ENCODE results near the gene PCDHA3.
"Not testable (repeated sequence)": the region's sequence is repeated elsewhere in the genome, so short reads cannot be mapped to it uniquely, and the experiment has no call there.

The PCDHA3 gene
- total RNA-seq = 0 reads per million in 4 donors

DNA sequence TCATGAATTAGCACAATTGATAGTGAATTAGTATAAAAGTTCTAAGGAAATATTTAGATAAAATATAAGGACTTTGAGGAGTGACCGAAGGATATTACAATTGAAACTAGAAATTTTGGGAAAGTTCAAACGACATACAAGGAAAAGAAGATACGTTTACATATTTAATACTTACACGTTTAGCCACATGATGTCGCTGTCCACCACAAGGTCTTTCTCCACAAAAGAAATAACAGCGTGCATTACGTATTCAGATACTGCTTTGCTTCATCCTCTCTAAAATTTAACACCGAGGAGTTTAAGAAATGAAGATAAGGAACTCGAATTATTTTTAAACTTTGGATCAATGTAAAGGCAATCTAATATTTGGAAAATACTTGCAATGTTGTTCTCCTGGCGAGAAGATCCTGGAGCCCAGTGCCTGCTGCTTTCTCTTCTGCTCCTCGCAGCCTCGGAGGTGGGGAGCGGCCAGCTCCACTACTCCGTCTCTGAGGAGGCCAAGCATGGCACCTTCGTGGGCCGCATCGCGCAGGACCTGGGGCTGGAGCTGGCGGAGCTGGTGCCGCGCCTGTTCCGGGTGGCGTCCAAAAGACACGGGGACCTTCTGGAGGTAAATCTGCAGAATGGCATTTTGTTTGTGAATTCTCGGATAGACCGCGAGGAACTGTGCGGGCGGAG lies at the start of gene PCDHA3:
TSS of gene PCDHA3 (plus strand) at position 242 of the 678 bp plus-strand sequence.
- DNase-seq = no peak

DNA sequence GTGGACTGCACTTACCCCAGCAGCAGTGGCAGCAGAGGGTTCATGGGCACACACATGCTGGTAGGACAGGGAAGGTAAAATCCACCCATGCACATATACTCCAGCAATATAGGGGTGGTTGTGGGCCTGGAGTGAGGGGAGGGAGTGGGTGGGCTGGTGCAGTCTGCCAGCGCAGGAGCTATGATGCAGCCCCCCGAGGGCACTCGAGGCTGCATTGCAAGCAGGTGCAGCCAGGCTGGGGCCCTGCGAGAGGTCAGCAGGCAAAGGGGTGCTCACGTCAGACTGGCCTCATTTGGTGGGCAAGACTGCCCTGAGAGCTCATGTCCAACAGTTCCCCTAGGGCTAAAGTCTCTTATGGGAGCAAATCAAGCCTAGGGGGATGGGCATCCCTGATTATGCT lies 47.3 kb upstream of the PCDHA3 start:
- DNase-seq = no peak

DNA sequence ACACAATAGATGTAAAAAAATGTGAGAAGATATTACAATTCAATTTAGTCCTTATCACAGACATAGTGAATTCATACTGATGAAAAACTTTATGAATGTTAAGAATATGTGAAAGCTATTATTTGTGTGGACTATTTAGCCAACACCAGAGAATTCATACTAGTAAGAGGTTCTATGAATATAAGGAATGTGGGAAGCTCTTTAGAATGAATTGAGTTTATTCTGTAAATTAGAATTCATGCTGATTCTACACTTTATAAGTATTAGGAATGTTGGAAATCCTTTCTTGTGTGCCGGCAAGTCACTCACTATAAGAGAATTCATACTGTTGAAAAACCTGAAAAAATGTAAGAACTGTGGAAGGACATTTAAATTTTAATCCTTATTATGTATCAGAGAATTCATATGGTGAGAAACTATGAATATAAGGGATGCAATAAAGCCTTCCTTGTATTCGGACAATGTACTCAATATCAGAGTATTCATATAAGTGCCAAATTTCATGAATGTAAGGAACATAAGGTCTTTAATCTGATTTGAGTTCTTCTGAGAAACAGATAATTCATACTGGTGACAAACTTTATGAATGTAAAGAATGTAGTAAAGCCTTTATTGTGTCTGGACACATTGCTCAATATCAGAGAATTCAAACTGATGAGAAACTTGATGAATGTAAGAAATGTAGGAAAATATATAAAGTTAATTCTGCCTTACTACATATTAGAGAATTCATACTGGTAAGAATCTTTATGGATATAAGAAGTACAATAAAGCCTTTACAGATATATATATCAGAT lies 36.5 kb upstream of the PCDHA3 start:
- no peak for DNase-seq

DNA sequence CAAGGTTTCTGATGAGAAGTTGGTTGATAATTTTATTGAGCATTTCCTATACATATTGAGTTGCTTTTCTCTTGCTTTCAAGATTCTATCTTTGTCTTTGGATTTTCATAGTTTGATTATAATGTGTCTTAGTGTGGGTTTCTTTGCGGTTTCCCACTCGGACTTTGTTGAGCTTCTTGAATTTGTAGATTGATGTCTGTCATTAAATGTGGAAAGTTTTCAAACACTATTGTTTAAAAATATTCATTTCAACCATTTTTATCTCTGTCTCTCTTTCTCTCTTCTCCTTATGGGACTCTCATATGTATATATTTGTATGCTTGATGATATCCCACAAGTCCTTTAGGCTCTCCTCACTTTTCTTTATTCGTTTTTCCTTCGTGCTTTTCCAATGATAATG lies 33.4 kb upstream of the PCDHA3 start:
- no peak for DNase-seq

DNA sequence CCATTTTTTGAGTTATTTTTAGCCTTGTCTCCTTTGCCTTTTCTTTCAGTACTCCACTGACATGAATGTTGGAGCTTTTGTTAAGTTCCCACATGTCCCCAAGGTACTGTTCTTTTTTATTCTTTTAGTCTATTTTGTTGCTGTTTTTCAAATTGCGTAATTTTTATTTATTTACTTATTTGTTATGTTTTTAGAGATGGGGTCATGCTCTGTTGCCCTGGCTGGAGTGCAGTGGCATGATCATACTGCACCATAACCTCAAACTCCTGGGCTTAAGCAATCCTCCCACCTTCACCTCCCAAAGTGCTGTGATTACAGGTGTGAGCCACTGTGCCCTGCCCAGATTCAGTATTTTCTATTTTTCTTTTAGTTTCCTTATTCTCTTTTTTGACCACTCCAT lies 20.3 kb upstream of the PCDHA3 start:
- DNase-seq = no peak

DNA sequence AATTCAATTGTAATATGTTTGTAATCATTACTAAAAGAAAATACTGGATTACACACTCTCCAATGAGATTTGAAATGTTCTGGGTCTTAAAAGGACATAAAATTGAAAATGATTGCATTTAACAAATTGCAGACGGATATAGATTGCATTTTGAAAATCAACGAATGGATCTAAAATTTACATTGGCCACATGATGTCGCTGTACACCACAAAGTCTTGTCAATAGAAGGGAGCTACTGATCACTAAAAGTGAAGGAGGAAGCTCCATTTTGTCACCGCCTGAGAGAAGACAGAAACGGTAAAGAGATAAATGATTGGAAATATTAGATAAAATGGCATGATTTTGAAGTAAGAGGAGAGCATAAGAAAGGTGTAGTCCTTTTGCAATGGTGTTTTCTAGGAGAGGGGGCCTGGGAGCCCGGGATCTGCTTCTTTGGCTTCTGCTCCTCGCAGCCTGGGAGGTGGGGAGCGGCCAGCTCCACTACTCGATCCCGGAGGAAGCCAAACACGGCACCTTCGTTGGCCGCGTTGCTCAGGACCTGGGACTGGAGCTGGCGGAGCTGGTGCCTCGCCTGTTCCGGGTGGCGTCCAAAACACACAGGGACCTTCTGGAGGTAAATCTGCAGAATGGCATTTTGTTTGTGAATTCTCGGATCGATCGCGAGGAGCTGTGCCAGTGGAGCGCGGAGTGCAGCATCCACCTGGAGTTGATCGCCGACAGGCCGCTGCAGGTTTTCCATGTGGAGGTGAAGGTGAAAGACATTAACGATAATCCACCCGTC lies 14.8 kb upstream of the PCDHA3 start, which contains the start of gene PCDHA1:
TSS of gene PCDHA1 (plus strand) at position 236 of the 782 bp plus-strand sequence.
- DNase-seq = no peak

DNA sequence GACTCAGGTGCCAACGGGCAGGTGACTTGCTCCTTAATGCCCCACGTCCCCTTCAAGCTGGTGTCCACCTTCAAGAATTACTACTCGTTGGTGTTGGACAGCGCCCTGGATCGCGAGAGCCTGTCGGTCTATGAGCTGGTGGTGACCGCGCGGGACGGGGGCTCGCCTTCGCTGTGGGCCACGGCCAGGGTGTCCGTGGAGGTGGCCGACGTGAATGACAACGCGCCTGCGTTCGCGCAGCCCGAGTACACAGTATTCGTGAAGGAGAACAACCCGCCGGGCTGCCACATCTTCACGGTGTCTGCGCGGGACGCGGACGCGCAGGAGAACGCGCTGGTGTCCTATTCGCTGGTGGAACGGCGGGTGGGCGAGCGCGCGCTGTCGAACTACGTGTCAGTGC lies 13.4 kb upstream of the PCDHA3 start:
- DNase-seq = not testable (repeated sequence)

DNA sequence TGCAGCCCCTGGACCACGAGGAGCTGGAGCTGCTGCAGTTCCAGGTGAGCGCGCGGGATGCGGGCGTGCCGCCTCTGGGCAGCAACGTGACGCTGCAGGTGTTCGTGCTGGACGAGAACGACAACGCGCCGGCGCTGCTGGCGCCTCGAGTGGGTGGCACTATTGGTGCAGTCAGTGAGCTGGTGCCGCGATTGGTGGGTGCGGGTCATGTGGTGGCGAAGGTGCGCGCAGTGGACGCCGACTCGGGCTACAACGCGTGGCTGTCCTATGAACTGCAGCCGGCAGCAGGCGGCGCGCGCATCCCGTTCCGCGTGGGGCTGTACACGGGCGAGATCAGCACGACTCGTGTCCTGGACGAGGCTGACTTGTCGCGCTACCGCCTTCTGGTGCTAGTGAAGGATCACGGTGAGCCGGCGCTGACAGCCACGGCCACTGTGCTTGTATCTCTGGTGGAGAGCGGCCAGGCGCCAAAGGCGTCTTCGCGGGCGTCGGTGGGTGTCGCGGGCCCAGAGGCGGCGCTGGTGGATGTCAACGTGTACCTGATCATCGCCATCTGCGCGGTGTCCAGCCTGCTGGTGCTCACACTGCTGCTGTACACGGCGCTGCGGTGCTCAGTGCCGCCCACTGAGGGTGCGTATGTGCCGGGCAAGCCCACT lies 12.9 kb upstream of the PCDHA3 start:
- DNase-seq = not testable (repeated sequence)

DNA sequence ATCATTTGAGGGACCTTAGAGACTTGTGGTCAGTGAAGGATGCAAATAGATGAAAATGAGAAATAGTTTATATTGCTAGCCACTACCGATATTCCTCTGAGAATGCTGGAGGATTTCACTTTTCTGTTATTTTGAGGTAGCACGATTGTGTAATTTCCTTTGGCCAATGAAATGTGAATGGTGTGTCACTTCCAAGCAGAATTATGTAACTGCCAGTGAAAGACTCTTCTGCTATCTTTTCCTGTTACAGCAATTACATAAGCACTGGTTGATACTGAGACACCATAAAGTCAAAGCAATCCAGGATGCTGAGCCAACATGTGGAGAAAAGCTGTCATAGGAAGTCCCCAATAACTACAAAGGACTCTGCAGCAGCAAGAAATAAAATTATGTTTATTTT lies 9.8 kb upstream of the PCDHA3 start:
- no peak for DNase-seq

DNA sequence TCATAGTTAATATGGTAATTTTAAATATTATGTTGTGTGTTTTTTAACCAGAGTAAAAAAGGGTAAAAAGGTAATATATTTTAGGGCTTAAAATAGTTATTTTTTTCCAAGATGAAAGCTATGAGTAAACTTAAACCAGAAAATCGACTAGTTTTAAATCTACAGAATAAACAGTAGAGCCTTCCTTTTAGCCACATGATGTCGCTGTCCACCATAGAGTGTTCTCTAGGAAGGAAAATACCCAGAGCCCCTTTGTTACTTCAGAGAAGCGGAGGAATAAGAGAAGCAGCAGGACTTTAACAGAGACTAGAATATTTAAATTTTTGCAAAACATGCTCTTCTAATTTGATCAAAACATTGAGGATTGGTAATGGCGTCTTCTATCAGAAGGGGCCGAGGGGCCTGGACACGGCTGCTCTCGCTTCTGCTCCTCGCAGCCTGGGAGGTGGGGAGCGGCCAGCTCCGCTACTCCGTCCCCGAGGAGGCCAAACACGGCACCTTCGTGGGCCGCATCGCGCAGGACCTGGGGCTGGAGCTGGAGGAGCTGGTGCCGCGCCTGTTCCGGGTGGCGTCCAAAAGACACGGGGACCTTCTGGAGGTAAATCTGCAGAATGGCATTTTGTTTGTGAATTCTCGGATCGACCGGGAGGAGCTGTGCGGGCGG lies 6.1 kb upstream of the PCDHA3 start, which contains the start of gene PCDHA2:
TSS of gene PCDHA2 (plus strand) at position 258 of the 664 bp plus-strand sequence.
- DNase-seq = no peak

DNA sequence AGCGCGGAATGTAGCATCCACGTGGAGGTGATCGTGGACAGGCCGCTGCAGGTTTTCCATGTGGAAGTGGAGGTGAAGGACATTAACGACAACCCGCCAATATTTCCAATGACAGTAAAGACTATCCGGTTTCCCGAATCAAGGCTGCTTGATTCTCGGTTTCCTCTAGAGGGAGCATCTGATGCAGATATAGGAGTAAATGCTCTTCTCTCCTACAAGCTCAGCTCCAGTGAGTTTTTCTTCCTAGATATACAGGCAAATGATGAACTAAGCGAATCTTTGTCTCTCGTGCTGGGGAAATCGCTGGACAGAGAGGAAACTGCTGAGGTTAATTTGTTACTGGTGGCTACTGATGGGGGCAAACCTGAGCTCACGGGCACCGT lies 5.6 kb upstream of the PCDHA3 start:
- no peak for DNase-seq

DNA sequence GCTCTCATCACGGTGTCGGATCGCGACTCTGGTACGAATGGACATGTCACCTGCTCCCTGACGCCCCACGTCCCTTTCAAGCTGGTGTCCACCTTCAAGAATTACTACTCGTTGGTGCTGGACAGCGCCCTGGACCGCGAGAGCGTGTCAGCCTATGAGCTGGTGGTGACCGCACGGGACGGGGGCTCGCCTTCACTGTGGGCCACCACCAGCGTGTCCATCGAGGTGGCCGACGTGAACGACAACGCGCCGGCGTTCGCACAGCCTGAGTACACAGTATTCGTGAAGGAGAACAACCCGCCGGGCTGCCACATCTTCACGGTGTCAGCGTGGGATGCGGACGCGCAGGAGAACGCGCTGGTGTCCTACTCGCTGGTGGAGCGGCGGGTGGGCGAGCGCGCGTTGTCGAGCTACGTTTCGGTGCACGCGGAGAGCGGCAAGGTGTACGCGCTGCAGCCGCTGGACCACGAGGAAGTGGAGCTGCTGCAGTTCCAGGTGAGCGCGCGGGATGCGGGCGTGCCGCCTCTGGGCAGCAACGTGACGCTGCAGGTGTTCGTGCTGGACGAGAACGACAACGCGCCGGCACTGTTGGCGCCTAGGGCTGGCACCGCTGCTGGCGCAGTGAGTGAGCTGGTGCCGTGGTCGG lies 4.7 kb upstream of the PCDHA3 start:
- DNase-seq = not testable (repeated sequence)

DNA sequence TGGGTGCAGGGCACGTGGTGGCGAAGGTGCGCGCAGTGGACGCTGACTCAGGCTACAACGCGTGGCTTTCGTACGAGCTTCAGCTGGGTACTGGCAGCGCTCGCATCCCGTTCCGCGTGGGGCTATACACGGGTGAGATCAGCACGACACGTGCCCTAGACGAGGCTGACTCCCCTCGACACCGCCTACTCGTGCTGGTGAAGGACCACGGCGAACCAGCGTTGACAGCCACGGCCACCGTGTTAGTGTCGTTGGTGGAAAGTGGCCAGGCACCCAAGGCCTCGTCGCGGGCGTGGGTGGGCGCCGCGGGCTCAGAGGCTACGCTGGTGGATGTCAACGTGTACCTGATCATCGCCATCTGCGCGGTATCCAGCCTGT lies 4.2 kb upstream of the PCDHA3 start:
- no peak for DNase-seq

DNA sequence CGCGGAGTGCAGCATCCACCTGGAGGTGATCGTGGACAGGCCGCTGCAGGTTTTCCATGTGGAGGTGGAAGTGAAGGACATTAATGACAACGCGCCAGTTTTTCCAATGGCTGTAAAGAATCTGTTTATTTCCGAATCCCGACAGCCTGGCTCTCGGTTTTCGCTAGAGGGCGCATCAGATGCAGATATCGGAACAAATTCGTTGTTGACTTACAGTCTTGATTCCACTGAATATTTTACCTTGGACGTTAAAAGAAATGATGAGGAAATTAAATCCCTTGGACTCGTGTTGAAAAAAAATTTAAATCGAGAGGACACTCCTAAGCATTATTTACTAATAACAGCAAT lies 611 bp downstream of the PCDHA3 start:
- DNase-seq = no peak

DNA sequence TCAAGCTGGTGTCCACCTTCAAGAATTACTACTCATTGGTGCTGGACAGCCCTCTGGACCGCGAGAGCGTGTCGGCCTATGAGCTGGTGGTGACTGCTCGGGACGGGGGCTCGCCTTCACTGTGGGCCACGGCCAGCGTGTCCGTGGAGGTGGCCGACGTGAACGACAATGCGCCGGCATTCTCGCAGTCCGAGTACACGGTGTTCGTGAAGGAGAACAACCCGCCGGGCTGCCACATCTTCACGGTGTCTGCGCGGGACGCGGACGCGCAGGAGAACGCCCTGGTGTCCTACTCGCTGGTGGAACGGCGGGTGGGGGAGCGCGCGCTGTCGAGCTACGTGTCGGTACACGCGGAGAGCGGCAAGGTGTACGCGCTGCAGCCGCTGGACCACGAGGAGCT lies 1.5 kb downstream of the PCDHA3 start:
- DNase-seq = not testable (repeated sequence)

DNA sequence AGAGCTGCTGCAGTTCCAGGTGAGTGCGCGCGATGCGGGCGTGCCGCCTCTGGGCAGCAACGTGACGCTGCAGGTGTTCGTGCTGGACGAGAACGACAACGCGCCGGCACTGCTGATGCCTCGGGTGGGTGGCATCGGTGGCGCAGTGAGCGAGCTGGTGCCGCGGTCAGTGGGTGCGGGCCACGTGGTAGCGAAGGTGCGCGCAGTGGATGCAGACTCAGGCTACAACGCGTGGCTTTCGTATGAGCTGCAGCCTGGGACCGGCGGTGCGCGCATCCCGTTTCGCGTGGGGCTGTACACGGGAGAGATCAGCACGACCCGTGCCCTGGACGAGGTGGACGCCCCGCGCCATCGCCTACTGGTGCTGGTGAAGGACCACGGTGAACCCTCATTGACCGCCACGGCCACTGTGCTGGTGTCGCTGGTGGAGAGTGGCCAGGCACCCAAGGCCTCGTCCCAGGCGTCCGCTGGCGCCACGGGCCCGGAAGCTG lies 2.0 kb downstream of the PCDHA3 start:
- no peak for DNase-seq

DNA sequence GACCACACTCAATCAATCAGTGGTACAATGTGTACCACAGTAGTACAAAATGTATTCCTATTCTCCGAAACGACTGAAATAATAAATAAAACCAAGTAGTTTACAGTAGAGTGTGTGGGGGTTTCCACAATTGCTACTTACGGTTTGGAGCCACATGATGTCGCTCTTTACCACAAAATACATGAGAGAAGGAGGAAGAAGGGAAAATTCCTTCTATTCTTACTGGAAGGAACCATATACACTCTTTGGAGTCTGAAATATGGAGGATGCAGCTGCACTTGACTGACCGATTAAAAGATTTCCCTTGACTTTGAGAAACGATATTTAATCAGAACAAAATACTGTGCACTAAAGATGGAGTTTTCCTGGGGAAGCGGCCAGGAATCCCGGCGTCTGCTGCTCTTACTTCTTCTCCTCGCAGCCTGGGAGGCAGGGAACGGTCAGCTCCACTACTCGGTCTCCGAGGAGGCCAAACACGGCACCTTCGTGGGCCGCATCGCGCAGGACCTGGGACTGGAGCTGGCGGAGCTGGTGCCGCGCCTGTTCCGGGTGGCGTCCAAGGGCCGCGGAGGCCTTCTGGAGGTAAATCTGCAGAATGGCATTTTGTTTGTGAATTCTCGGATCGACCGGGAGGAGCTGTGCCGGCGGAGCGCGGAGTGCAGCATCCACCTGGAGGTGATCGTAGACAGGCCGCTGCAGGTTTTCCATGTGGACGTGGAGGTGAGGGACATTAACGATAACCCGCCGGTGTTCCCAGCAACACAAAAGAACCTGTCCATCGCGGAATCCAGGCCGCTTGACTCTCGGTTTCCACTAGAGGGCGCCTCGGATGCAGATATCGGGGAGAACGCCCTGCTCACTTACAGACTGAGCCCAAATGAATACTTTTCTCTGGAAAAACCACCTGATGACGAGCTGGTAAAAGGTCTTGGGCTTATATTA lies 6.2 kb downstream of the PCDHA3 start, which contains the start of gene PCDHA4:
TSS of gene PCDHA4 (plus strand) at position 235 of the 942 bp plus-strand sequence.
- no peak for DNase-seq

DNA sequence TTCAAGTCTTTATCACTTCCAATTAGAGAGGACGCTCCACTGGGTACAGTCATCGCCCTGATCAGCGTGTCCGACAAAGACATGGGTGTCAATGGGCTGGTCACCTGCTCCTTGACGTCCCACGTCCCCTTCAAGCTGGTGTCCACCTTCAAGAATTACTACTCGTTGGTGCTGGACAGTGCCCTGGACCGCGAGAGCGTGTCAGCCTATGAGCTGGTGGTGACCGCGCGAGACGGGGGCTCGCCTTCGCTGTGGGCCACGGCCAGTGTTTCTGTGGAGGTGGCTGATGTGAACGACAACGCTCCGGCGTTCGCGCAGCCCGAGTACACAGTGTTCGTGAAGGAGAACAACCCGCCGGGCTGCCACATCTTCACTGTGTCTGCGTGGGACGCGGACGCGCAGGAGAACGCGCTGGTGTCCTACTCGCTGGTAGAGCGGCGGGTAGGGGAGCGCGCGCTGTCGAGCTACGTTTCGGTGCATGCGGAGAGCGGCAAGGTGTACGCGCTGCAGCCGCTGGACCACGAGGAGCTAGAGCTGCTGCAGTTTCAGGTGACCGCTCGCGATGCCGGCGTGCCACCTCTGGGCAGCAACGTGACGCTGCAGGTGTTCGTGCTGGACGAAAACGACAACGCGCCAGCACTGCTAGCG lies 7.5 kb downstream of the PCDHA3 start:
- DNase-seq = not testable (repeated sequence)

DNA sequence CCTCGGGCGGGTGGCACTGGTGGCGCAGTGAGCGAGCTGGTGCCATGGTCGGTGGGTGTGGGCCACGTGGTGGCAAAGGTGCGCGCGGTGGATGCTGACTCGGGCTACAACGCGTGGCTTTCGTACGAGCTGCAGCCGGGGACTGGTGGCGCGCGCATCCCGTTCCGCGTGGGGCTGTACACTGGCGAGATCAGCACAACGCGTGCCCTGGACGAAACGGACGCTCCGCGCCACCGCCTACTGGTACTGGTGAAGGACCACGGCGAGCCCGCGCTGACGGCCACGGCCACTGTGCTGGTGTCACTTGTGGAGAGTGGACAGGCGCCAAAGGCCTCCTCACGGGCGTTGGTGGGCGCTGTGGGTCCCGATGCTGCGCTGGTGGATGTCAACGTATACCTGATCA lies 8.0 kb downstream of the PCDHA3 start:
- no peak for DNase-seq
